ENCODE measurements around the gene PLA2G2D.

GRCh38 chr1:20070357-20070756 lies 49.0 kb downstream of the PLA2G2D start:
- TF ChIP-seq CTCF (IDR thresholded peaks at IDR 0.05; ENCODE audit: control extremely low read depth in 1 of 3, insufficient read depth in 1 of 3, low read depth in 1 of 3, low read length in 3 of 3) (no peak), ZNF274 (IDR thresholded peaks at IDR 0.05; ENCODE audit: borderline replicate concordance, extremely low read depth, low read length) (no peak), POLR2AphosphoS5 (IDR thresholded peaks at IDR 0.05; ENCODE audit: low read depth, low read length) (no peak), EZH2 (IDR thresholded peaks at IDR 0.05; ENCODE audit: low read depth, low read length, severe bottlenecking) (no peak), ATF2 (IDR thresholded peaks at IDR 0.05; ENCODE audit: low read length) (no peak)
